ENCODE measurements around the gene PTGER1. TPM values are rescaled to one million over a fixed set of nuclear protein-coding genes. Genes with fewer than 3 reads are reported as not detected.

Gene PTGER1
- total and polyA plus RNA-seq, 8 donors = 0.76 to 12.9 (median 5.5) TPM

GRCh38 chr19:14428882-14429416 lies 46.2 kb downstream of the PTGER1 start:
- TF ChIP-seq, protein P1, sequence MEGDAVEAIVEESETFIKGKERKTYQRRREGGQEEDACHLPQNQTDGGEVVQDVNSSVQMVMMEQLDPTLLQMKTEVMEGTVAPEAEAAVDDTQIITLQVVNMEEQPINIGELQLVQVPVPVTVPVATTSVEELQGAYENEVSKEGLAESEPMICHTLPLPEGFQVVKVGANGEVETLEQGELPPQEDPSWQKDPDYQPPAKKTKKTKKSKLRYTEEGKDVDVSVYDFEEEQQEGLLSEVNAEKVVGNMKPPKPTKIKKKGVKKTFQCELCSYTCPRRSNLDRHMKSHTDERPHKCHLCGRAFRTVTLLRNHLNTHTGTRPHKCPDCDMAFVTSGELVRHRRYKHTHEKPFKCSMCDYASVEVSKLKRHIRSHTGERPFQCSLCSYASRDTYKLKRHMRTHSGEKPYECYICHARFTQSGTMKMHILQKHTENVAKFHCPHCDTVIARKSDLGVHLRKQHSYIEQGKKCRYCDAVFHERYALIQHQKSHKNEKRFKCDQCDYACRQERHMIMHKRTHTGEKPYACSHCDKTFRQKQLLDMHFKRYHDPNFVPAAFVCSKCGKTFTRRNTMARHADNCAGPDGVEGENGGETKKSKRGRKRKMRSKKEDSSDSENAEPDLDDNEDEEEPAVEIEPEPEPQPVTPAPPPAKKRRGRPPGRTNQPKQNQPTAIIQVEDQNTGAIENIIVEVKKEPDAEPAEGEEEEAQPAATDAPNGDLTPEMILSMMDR (IDR thresholded peaks at IDR 0.05) = no peak
- no peak for ATAC-seq
- no peak for DNase-seq
- no peaks in the 10 kb centered on the region for H3K36me3 ChIP-seq
- no peaks in the 10 kb centered on the region for H3K9me3 ChIP-seq
- no peak overlapping the region for H3K27ac ChIP-seq
- intact Hi-C loops (cut with DNase I) = no loop called here
- no peak overlapping the region for H3K4me3 ChIP-seq
- H3K27me3 ChIP-seq = no peaks in the 10 kb centered on the region
- peaks cover 0 to 21% of the 10 kb centered on the region in 2 donors for H3K4me1 ChIP-seq

GRCh38 chr19:14427461-14427860 lies 47.7 kb downstream of the PTGER1 start:
- DNase-seq (no peak), ATAC-seq (no peak)
- Histone ChIP-seq H3K4me1 (peaks cover 0 to 12% of the 10 kb centered on the region in 2 donors), H3K9me3 (no peaks in the 10 kb centered on the region), H3K36me3 (no peaks in the 10 kb centered on the region), H3K4me3 (no peak overlapping the region), H3K27ac (no peak overlapping the region), H3K27me3 (no peaks in the 10 kb centered on the region)
- intact Hi-C loops (cut with DNase I) = no loop called here
- TF ChIP-seq, protein P1 (IDR thresholded peaks at IDR 0.05) = no peak

DNA sequence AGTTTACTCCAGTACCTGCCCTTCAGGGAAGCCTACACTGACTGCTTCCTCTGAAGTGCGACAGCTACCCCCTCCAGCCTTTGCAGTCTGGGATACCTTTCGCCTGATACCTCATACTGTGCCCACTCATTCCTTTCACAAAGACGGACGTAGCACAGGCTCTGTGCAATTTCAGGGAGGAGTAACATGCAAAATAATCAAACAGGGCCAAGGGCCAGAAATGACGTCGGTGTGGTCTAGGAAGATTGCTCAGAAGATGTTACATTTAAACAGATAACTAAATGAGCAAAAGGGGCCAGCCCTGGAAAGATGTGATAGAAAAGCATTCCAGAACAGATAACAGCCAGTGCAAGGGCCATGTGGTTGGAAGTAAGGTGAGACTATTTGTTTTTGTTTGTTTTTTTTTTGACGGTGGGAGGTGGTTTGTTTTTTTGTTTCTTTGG lies 49.4 kb downstream of the PTGER1 start:
- intact Hi-C loops (cut with DNase I) = no loop called here
- no peak for DNase-seq

More for the DNA sequence above, 49.4 kb downstream of the PTGER1 start:
- TF ChIP-seq, protein P1 (IDR thresholded peaks at IDR 0.05) = no peak
- Histone ChIP-seq H3K4me3 (no peak overlapping the region), H3K27me3 (no peaks in the 10 kb centered on the region), H3K36me3 (no peaks in the 10 kb centered on the region), H3K27ac (no peak overlapping the region), H3K9me3 (no peaks in the 10 kb centered on the region), H3K4me1 (peaks cover 0 to 7% of the 10 kb centered on the region in 2 donors)
- no peak for ATAC-seq

Other genes starting within 250 kb of the PTGER1 start
- gene ADGRE5, start 93.9 kb downstream of the PTGER1 start, total RNA-seq = 100 to 1,000 TPM; 173 to 237 TPM
- gene ADGRE5, start 93.9 kb downstream of the PTGER1 start, polyA plus RNA-seq (ENCODE audit: insufficient read length in 6 of 6) = 10 to 100 TPM; 20.8 to 36.8 (median 27.3) TPM
- gene DDX39A, start 56.0 kb downstream of the PTGER1 start, total RNA-seq = 10 to 100 TPM; 42.5 to 90.1 TPM
- gene DDX39A, start 56.0 kb downstream of the PTGER1 start, polyA plus RNA-seq (ENCODE audit: insufficient read length in 6 of 6) = 10 to 100 TPM; 45.7 to 57.5 (median 49.9) TPM
- 100 to 1,000 TPM; 125 to 190 TPM for gene PKN1, start 42.0 kb downstream of the PTGER1 start, total RNA-seq
- 100 to 1,000 TPM in 2 of 6 donors, 10 to 100 TPM in 4; 91.9 to 106 (median 96.2) TPM for gene PKN1, start 42.0 kb downstream of the PTGER1 start, polyA plus RNA-seq (ENCODE audit: insufficient read length in 6 of 6)
- gene GIPC1, start 20.8 kb upstream of the PTGER1 start, total RNA-seq = 100 to 1,000 TPM; 120 to 154 TPM
- 10 to 100 TPM; 43.7 to 70.9 (median 61.7) TPM for gene GIPC1, start 20.8 kb upstream of the PTGER1 start, polyA plus RNA-seq (ENCODE audit: insufficient read length in 6 of 6)
- 100 to 1,000 TPM; 107 to 110 TPM for gene DNAJB1, start 43.0 kb upstream of the PTGER1 start, total RNA-seq
- 100 to 1,000 TPM in 1 of 6 donors, 10 to 100 TPM in 5; 70.8 to 102 (median 84.0) TPM for gene DNAJB1, start 43.0 kb upstream of the PTGER1 start, polyA plus RNA-seq (ENCODE audit: insufficient read length in 6 of 6)
- 100 to 1,000 TPM; 119 to 122 TPM for gene TECR, start 54.2 kb upstream of the PTGER1 start, total RNA-seq
- 10 to 100 TPM; 77.8 to 93.3 (median 85.6) TPM for gene TECR, start 54.2 kb upstream of the PTGER1 start, polyA plus RNA-seq (ENCODE audit: insufficient read length in 6 of 6)
- gene NDUFB7, start 96.7 kb upstream of the PTGER1 start, total RNA-seq = 100 to 1,000 TPM; 112 to 125 TPM
- 10 to 100 TPM; 60.1 to 97.5 (median 78.9) TPM for gene NDUFB7, start 96.7 kb upstream of the PTGER1 start, polyA plus RNA-seq (ENCODE audit: insufficient read length in 6 of 6)
- under 1 TPM in 1 of 2 donors, not detected in 1; 0.16 TPM for gene CLEC17A, start 107.7 kb upstream of the PTGER1 start, total RNA-seq
- under 1 TPM in 5 of 6 donors, not detected in 1; 0.10 to 0.33 (median 0.12) TPM for gene CLEC17A, start 107.7 kb upstream of the PTGER1 start, polyA plus RNA-seq (ENCODE audit: insufficient read length in 6 of 6)
- under 1 TPM; 0.50 to 0.84 TPM for gene ADGRE3, start 199.5 kb upstream of the PTGER1 start, total RNA-seq
- under 1 TPM in 4 of 6 donors, not detected in 2; 0.13 to 0.24 (median 0.15) TPM for gene ADGRE3, start 199.5 kb upstream of the PTGER1 start, polyA plus RNA-seq (ENCODE audit: insufficient read length in 6 of 6)
- 10 to 100 TPM; 11.7 to 16.4 TPM for gene ZNF333, start 214.7 kb upstream of the PTGER1 start, total RNA-seq
- gene ZNF333, start 214.7 kb upstream of the PTGER1 start, polyA plus RNA-seq (ENCODE audit: insufficient read length in 6 of 6) = 10 to 100 TPM; 29.6 to 38.7 (median 36.7) TPM

Data from left lung (tissue), 10 donors.